DOHH2 (cell line): ENCODE data around the gene INTS15.

Experiments used
- CTCF ChIP-seq: fragments of 200-600 bp; sonication (generic); IDR thresholded peaks from one replicate; pipeline ENCODE4 v1.5.1; 2014; ENCODE audit warnings: antibody characterized with exemption, mild to moderate bottlenecking, low read depth, low read length; ENCODE audit not compliant: poor library complexity, severe bottlenecking
- EZH2phosphoT487 ChIP-seq: fragments of 200-600 bp; sonication (generic); IDR thresholded peaks from 2 replicates; pipeline ENCODE4 v1.6.1; 2017; ENCODE audit warnings: borderline replicate concordance, mild to moderate bottlenecking, antibody characterized with exemption, low read length, moderate library complexity, mixed read lengths

GRCh38 chr7:6577369-6578113 lies 12.3 kb upstream of the INTS15 start, which contains the start of gene ZDHHC4:
- TF ChIP-seq CTCF (no peak), EZH2phosphoT487 (no peak)
